Endothelial cell of umbilical vein (primary cell): ENCODE results near the gene CAPS. TPM values are rescaled to one million over a fixed set of nuclear protein-coding genes. Genes with fewer than 3 reads are reported as not detected.

Experiments
- polyA plus RNA-seq, 4 experiments: library from polyadenylated mRNA; depleted of rRNA in 3 of 4; stranded (reverse) in 3 of 4; unstranded in 1 of 4; fragments of >200 nt; gene quantifications; 2 replicates each; pipeline versions ENCODE4 v1.2.1 to v1.2.3, GENCODE V29; 2011 to 2012; ENCODE audit warnings: missing spikeins in 1 of 4
- total RNA-seq: library from RNA; stranded (reverse); gene quantifications from 2 replicates; pipeline ENCODE4 v1.2.3, GENCODE V29; 2021

CAPS gene
- total and polyA plus RNA-seq, 2 donors (not counting 3 experiments of a cell fraction or from before 2014, with no cell fraction given) = 6.9 to 8.9 TPM

Other genes starting within 250 kb of the CAPS start
- gene MICOS13, start 233.7 kb upstream of the CAPS start, total RNA-seq = 53.0 and 55.3 TPM in 2 replicates
- gene MICOS13, start 233.7 kb upstream of the CAPS start, polyA plus RNA-seq = 86.1 and 115 TPM in 2 replicates
- 4.4 and 5.0 TPM in 2 replicates for gene HSD11B1L, start 233.2 kb upstream of the CAPS start, total RNA-seq
- 9.1 and 10.2 TPM in 2 replicates for gene HSD11B1L, start 233.2 kb upstream of the CAPS start, polyA plus RNA-seq
- 944 and 1,033 TPM in 2 replicates for gene RPL36, start 224.0 kb upstream of the CAPS start, total RNA-seq
- gene RPL36, start 224.0 kb upstream of the CAPS start, polyA plus RNA-seq = 835 and 1,084 TPM in 2 replicates
- 95.1 and 95.7 TPM in 2 replicates for gene LONP1, start 194.1 kb upstream of the CAPS start, total RNA-seq
- gene LONP1, start 194.1 kb upstream of the CAPS start, polyA plus RNA-seq = 70.0 and 89.2 TPM in 2 replicates
- not detected in 2 replicates for gene CATSPERD, start 193.6 kb upstream of the CAPS start, total RNA-seq
- not detected in 2 replicates for gene CATSPERD, start 193.6 kb upstream of the CAPS start, polyA plus RNA-seq
- 3.4 and 3.6 TPM in 2 replicates for gene PRR22, start 129.5 kb upstream of the CAPS start, total RNA-seq
- 1.4 and 2.0 TPM in 2 replicates for gene PRR22, start 129.5 kb upstream of the CAPS start, polyA plus RNA-seq
- gene DUS3L, start 123.1 kb upstream of the CAPS start, total RNA-seq = 38.9 and 40.8 TPM in 2 replicates
- 25.8 and 29.7 TPM in 2 replicates for gene DUS3L, start 123.1 kb upstream of the CAPS start, polyA plus RNA-seq
- gene NRTN, start 109.2 kb upstream of the CAPS start, total RNA-seq = 0.30 TPM in 1 of 2 replicates, not detected in the other
- 0.41 TPM in 2 replicates for gene NRTN, start 109.2 kb upstream of the CAPS start, polyA plus RNA-seq
- gene FUT6, start 74.6 kb upstream of the CAPS start, total RNA-seq = not detected in 2 replicates
- not detected in 2 replicates for gene FUT6, start 74.6 kb upstream of the CAPS start, polyA plus RNA-seq
- gene FUT3, start 62.8 kb upstream of the CAPS start, total RNA-seq = not detected in 2 replicates
- not detected in 2 replicates for gene FUT3, start 62.8 kb upstream of the CAPS start, polyA plus RNA-seq
- not detected in 2 replicates for gene FUT5, start 43.7 kb upstream of the CAPS start, total RNA-seq
- gene FUT5, start 43.7 kb upstream of the CAPS start, polyA plus RNA-seq = not detected in 2 replicates
- gene NDUFA11, start 10.5 kb upstream of the CAPS start, total RNA-seq = 281 and 283 TPM in 2 replicates
- 876 and 1,690 TPM in 2 replicates for gene NDUFA11, start 10.5 kb upstream of the CAPS start, polyA plus RNA-seq
- gene VMAC, start 9.4 kb upstream of the CAPS start, total RNA-seq = 4.4 and 4.7 TPM in 2 replicates
- gene VMAC, start 9.4 kb upstream of the CAPS start, polyA plus RNA-seq = 6.9 and 8.9 TPM in 2 replicates
- 72.3 and 87.8 TPM in 2 replicates for gene RANBP3, start 63.9 kb downstream of the CAPS start, total RNA-seq
- gene RANBP3, start 63.9 kb downstream of the CAPS start, polyA plus RNA-seq = 85.3 and 102 TPM in 2 replicates
- gene RFX2, start 196.2 kb downstream of the CAPS start, total RNA-seq = 16.1 and 16.2 TPM in 2 replicates
- gene RFX2, start 196.2 kb downstream of the CAPS start, polyA plus RNA-seq = 19.0 and 20.6 TPM in 2 replicates
- gene ACSBG2, start 221.4 kb downstream of the CAPS start, total RNA-seq = not detected in 2 replicates
- gene ACSBG2, start 221.4 kb downstream of the CAPS start, polyA plus RNA-seq = not detected in 2 replicates